ENCODE results near the gene DCUN1D2. TPM values are rescaled to one million over a fixed set of nuclear protein-coding genes. Genes with fewer than 3 reads are reported as not detected.

Gene DCUN1D2
- total and polyA plus RNA-seq, 9 donors: 9.7 to 31.4 (median 16.4) TPM

DNA sequence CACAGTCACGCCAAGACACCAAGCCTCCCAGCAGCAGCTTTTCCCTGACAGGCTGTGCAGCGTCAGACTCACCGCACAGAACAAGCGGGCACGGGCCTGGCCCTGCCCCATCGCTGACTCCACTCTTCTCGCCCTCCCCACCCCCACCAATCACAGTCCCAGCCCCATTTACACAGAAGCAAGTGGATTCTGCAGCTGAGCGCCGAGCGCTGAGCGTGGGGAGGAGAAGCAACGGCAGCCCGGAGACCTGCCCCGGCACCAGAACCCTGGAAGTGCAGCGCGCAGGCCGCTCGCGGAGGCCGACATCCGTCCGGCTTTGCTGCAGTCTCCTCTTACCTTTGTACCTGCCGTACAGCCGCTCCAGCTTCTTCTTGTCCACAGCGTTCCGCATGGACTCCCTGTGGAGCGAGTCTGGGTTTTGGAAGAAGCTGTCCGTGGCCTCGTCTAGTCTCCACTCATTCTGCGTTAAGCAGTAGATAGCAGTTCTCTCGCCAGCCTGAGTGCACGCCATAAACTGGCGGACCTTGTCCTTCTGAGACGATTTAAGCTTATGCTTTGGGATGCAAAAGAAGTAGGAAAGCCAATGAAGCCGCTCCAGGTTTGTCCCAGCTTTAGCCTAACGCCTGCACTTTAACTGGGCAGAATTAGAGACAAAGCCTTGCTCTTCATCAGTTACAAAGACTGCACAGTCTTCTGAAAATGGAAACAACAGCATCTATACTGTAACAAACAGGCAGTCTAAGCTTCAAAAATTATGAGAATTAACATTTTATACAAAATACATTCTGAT lies 6.8 kb downstream of the DCUN1D2 start:
- 89 to 90% (median 90%) methylated on average over 36 of the region's 36 CpGs for WGBS, 3 donors
- intact Hi-C loops (cut with DNase I): no loop called here
- Histone ChIP-seq H3K36me3 (no peaks in the 10 kb centered on the region), H3K27ac (no peak overlapping the region), H3K27me3 (no peaks in the 10 kb centered on the region), H3K4me1 (ENCODE audit: insufficient read depth) (peaks cover 2% of the 10 kb centered on the region), H3K4me3 (no peak overlapping the region), H3K9me3 (no peaks in the 10 kb centered on the region)
- DNase-seq: no peak
- TF ChIP-seq POLR2A (IDR thresholded peaks at IDR 0.05) (no peak), EP300 (IDR thresholded peaks at IDR 0.05) (no peak)
- TF ChIP-seq, protein P1, sequence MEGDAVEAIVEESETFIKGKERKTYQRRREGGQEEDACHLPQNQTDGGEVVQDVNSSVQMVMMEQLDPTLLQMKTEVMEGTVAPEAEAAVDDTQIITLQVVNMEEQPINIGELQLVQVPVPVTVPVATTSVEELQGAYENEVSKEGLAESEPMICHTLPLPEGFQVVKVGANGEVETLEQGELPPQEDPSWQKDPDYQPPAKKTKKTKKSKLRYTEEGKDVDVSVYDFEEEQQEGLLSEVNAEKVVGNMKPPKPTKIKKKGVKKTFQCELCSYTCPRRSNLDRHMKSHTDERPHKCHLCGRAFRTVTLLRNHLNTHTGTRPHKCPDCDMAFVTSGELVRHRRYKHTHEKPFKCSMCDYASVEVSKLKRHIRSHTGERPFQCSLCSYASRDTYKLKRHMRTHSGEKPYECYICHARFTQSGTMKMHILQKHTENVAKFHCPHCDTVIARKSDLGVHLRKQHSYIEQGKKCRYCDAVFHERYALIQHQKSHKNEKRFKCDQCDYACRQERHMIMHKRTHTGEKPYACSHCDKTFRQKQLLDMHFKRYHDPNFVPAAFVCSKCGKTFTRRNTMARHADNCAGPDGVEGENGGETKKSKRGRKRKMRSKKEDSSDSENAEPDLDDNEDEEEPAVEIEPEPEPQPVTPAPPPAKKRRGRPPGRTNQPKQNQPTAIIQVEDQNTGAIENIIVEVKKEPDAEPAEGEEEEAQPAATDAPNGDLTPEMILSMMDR (IDR thresholded peaks at IDR 0.05): no peak

DNA sequence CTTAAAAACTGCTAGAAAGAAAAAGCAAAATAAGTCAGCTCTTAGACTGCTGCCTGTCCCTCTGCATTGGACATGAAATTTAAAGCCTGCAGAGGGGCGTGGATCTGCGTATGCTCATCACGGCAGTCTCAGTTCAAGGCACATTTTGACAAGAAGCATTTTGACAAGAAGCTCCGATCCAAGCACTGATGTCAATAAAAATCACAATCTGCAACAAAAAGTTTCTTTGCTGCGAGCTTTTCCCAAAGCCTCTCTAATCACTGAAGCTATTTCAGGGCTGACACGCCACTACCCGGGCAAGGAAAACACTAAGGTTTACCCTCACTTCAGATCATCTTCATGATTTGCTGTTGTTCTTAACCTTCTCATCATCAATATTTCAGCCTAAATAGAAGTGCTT lies 7.4 kb downstream of the DCUN1D2 start:
- DNase-seq: no peak
- 77 to 86% (median 84%) methylated on average over 7 of the region's 7 CpGs for WGBS, 3 donors
- Histone ChIP-seq H3K27ac (no peak overlapping the region), H3K9me3 (no peaks in the 10 kb centered on the region), H3K4me1 (ENCODE audit: insufficient read depth) (peaks cover 2% of the 10 kb centered on the region), H3K4me3 (no peak overlapping the region), H3K36me3 (no peaks in the 10 kb centered on the region), H3K27me3 (no peaks in the 10 kb centered on the region)
- intact Hi-C loops (cut with DNase I): no loop called here
- TF ChIP-seq EP300 (IDR thresholded peaks at IDR 0.05): no peak
- TF ChIP-seq, protein P1 (IDR thresholded peaks at IDR 0.05): no peak
- no peak for TF ChIP-seq POLR2A (IDR thresholded peaks at IDR 0.05)

DNA sequence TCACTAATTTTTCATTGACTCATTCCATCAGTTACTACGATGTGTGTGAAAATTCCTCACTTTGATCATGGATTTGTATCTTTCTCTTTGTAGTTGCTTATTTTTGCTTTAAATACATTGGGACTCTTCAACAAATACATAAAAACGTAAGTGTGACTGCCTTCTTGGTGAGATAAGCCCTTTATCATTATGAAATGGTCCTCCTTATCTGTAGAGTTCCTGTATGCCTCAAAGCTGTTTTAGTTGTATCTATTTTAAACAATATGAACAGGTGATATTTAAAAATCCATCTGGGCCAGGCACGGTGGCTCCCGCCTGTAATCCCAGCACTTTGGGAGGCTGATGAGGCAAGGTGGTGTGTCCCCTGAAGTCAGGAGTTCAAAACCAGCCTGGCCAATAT lies 11.3 kb downstream of the DCUN1D2 start:
- Histone ChIP-seq H3K9me3 (no peaks in the 10 kb centered on the region), H3K27ac (no peak overlapping the region), H3K4me3 (no peak overlapping the region), H3K27me3 (no peaks in the 10 kb centered on the region), H3K36me3 (no peaks in the 10 kb centered on the region), H3K4me1 (ENCODE audit: insufficient read depth) (no peaks in the 10 kb centered on the region)
- 82 to 97% (median 84%) methylated on average over 4 of the region's 4 CpGs for WGBS, 3 donors
- TF ChIP-seq POLR2A (IDR thresholded peaks at IDR 0.05) (no peak), EP300 (IDR thresholded peaks at IDR 0.05) (no peak)
- TF ChIP-seq, protein P1 (IDR thresholded peaks at IDR 0.05): no peak
- no peak for DNase-seq
- intact Hi-C loops (cut with DNase I): no loop called here

DNA sequence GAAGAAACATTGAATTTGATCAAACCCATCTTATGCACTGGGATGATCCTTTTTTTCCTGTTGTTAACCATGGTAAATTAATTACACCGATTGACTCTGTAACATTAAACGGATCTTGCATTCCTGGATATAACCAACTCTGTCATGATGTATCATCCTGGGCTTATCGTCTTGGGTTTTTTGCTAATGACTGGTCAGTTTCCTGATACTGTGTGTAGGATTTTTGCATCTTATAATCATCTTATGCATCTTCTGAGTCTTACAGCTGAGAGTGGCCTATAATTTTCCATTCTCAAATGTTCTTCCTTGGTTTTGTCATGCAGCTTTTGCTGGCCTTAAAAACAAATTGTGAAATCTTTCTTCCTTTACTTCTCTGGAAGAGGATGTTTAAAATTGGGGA lies 12.8 kb downstream of the DCUN1D2 start:
- Histone ChIP-seq H3K4me3 (no peak overlapping the region), H3K4me1 (ENCODE audit: insufficient read depth) (no peaks in the 10 kb centered on the region), H3K27me3 (no peaks in the 10 kb centered on the region), H3K9me3 (no peaks in the 10 kb centered on the region), H3K36me3 (no peaks in the 10 kb centered on the region), H3K27ac (no peak overlapping the region)
- WGBS, 3 donors: 96 to 99% (median 97%) methylated on average over 3 of the region's 3 CpGs
- intact Hi-C loops (cut with DNase I): no loop called here
- no peak for DNase-seq
- TF ChIP-seq POLR2A (IDR thresholded peaks at IDR 0.05): no peak
- no peak for TF ChIP-seq EP300 (IDR thresholded peaks at IDR 0.05)
- TF ChIP-seq, protein P1 (IDR thresholded peaks at IDR 0.05): no peak

All from ovary (tissue), 9 donors.